LNCaP clone FGC (cell line): ENCODE data around the gene FBRSL1.
"Not testable (repeated sequence)": the region's sequence is repeated elsewhere in the genome, so short reads cannot be mapped to it uniquely, and the experiment has no call there.

Experiments used
- DNase-seq: peaks from one replicate; pipeline ENCODE4 v3.0.0-alpha.2; 2011; ENCODE audit warnings: low read depth
- H3K4me3 ChIP-seq: 2 replicates; pipeline ENCODE4 v1.5.1; 2011; ENCODE audit warnings: mild to moderate bottlenecking, low read depth, low read length, control low read depth
- CTCF ChIP-seq: IDR thresholded peaks from 2 replicates; pipeline ENCODE4 v1.5.1; 2012; ENCODE audit warnings: mild to moderate bottlenecking; ENCODE audit not compliant: control insufficient read depth, insufficient read depth; ENCODE audit errors: extremely low read depth

FBRSL1 gene

GRCh38 chr12:132472386-132472785, 17.6 kb upstream of the FBRSL1 start:
- no peak for TF ChIP-seq CTCF
- peak overlapping the region; percentile 42 for H3K4me3 ChIP-seq
- DNase-seq, result no peak

- TF ChIP-seq CTCF, result no peak
- peak overlapping the region; percentile 70 for H3K4me3 ChIP-seq
- no peak for DNase-seq
Observed at GRCh38 chr12:132474237-132474741, 15.7 kb upstream of the FBRSL1 start.

- DNase-seq, H3K4me3 ChIP-seq: not testable (repeated sequence)
Observed at GRCh38 chr12:132474799-132475303, 15.1 kb upstream of the FBRSL1 start.

- no peak for DNase-seq
- no peak for TF ChIP-seq CTCF
- H3K4me3 ChIP-seq, result no peak overlapping the region
Observed at GRCh38 chr12:132475304-132476037, 14.5 kb upstream of the FBRSL1 start.

GRCh38 chr12:132476038-132476414, 13.9 kb upstream of the FBRSL1 start:
- no peak for TF ChIP-seq CTCF
- H3K4me3 ChIP-seq, result no peak overlapping the region
- no peak for DNase-seq

- no peak overlapping the region for H3K4me3 ChIP-seq
- no peak for TF ChIP-seq CTCF
Observed at GRCh38 chr12:132476421-132476820, 13.5 kb upstream of the FBRSL1 start.

GRCh38 chr12:132477017-132477702, 12.8 kb upstream of the FBRSL1 start:
- H3K4me3 ChIP-seq, result no peak overlapping the region
- no peak for DNase-seq
- TF ChIP-seq CTCF, result no peak

More at GRCh38 chr12:132476421-132476820, 13.5 kb upstream of the FBRSL1 start:
- DNase-seq, result no peak
